Colonic mucosa (tissue), 4 donors: ENCODE measurements around the gene NXNL2. TPM values are rescaled to one million over a fixed set of nuclear protein-coding genes. Genes with fewer than 3 reads are reported as not detected.

Experiments
- DNase-seq: peaks from one replicate; pipeline ENCODE4 v3.0.0-alpha.2; 2020
- H3K27ac ChIP-seq: fragments of 200-600 bp; one replicate; pipeline ENCODE4 v1.8.0; 2021
- H3K27me3 ChIP-seq: fragments of 200-600 bp; one replicate; pipeline ENCODE4 v1.8.0; 2021
- H3K36me3 ChIP-seq: fragments of 200-600 bp; one replicate; pipeline ENCODE4 v1.8.0; 2021
- H3K4me1 ChIP-seq: fragments of 200-600 bp; one replicate; pipeline ENCODE4 v1.8.0; 2021; ENCODE audit warnings: mild to moderate bottlenecking
- H3K4me3 ChIP-seq: fragments of 200-600 bp; one replicate; pipeline ENCODE4 v1.8.0; 2021
- H3K9ac ChIP-seq, 2 donors: one replicate each; pipeline ENCODE4 v1.7.0; 2013; ENCODE audit warnings: control low read depth in 2 of 2, low read depth in 2 of 2, low read length in 2 of 2
- H3K9me3 ChIP-seq: fragments of 200-600 bp; one replicate; pipeline ENCODE4 v1.8.0; 2021
- intact Hi-C: fragments of 100-400 bp; cut with DNase I; formaldehyde crosslinking; loops from one replicate; pipeline ENCODE4 v1.14.1; 2022
- total RNA-seq, 2 donors: library from RNA; stranded (reverse); fragmentation: NEBNext Ultra II Directional in 1 of 2; extraction: Animal tissue kit (Norgen Biotek cat#: 25700) in 1 of 2; gene quantifications; one replicate each; pipeline ENCODE4 v1.2.1, GENCODE V29; 2021
- TF ChIP-seq, protein P1 (sequence below): fragments of 200-600 bp; IDR thresholded peaks from one replicate; pipeline ENCODE4 v1.8.0; 2022; ENCODE audit warnings: antibody characterized with exemption, mild to moderate bottlenecking
- donor health status: healthy.
- donor health status: DM: no; HTN: no; CAD: no.
- donor health status: DM: no; HTN: no; CAD: no.

The NXNL2 gene
- total RNA-seq, 2 donors from 2014 or later = not detected

DNA sequence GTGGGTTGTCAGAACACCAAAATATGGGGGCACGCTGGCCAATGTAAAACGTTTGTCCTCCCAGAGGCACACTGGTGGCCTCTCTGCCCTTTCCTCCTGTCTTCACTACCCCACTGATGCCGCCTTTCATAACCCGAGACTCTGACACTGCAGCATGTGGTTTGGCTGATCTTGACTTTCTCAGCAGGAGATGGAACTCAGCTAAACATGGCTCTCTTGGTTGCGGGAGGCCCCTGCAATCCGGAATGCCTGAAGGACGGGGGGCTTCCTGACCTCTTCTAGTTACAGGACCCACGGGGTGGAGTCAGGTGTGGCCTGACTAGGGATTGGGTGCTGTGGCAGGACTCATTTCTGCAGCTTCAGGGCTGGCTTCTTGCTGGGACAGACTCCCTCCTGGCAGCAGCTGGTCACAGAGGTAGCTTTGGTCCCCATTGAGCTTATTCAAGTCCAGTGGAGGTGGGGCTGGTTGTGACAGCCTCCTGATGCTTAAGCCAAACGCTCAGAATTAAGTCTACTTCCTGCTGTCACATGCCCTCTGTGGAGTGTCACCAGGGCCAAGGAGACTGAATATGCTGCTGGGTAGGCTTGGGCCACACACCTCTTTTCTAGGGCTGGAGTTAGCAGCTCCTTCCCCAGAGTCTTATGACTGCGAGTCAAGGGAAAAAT lies 44.2 kb downstream of the NXNL2 start:
- Histone ChIP-seq H3K27me3 (no peaks in the 10 kb centered on the region), H3K4me3 (no peak overlapping the region), H3K9me3 (no peaks in the 10 kb centered on the region), H3K27ac (no peak overlapping the region), H3K4me1 (no peaks in the 10 kb centered on the region), H3K36me3 (no peaks in the 10 kb centered on the region), H3K9ac (no peak overlapping the region)
- DNase-seq = no peak
- intact Hi-C loops = loop anchor here (5.0 to 10.0 kb wide), 4 partner anchors 184 to 627 kb away; no protein-coding TSS in a partner anchor
- TF ChIP-seq, protein P1, sequence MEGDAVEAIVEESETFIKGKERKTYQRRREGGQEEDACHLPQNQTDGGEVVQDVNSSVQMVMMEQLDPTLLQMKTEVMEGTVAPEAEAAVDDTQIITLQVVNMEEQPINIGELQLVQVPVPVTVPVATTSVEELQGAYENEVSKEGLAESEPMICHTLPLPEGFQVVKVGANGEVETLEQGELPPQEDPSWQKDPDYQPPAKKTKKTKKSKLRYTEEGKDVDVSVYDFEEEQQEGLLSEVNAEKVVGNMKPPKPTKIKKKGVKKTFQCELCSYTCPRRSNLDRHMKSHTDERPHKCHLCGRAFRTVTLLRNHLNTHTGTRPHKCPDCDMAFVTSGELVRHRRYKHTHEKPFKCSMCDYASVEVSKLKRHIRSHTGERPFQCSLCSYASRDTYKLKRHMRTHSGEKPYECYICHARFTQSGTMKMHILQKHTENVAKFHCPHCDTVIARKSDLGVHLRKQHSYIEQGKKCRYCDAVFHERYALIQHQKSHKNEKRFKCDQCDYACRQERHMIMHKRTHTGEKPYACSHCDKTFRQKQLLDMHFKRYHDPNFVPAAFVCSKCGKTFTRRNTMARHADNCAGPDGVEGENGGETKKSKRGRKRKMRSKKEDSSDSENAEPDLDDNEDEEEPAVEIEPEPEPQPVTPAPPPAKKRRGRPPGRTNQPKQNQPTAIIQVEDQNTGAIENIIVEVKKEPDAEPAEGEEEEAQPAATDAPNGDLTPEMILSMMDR = no peak

DNA sequence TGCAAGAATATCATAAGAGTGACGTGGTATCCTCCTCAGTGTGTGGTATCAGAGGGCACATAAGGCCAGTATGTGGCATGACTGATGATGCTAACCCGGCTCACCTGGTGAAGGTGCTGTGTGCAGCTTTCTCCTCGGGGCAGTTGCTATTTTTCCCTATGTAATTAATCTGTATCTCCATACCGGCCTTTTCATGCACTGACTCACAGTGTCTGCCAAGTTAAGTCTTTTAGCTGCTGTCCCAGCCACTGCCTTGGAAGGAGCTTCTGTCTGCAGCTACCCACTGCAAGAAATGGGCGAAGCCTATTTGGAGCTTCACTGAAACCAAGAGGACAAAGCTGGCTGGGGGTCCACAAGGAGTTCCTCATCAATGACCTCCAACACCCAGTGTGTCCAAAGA lies 46.0 kb downstream of the NXNL2 start:
- H3K27ac ChIP-seq = no peak overlapping the region
- TF ChIP-seq, protein P1 = no peak
- H3K4me3 ChIP-seq = no peak overlapping the region
- H3K27me3 ChIP-seq = no peaks in the 10 kb centered on the region
- H3K9me3 ChIP-seq = no peaks in the 10 kb centered on the region
- no peaks in the 10 kb centered on the region for H3K4me1 ChIP-seq
- no peaks in the 10 kb centered on the region for H3K36me3 ChIP-seq
- no peak for DNase-seq
- intact Hi-C loops = no loop called here
- H3K9ac ChIP-seq = no peak overlapping the region

DNA sequence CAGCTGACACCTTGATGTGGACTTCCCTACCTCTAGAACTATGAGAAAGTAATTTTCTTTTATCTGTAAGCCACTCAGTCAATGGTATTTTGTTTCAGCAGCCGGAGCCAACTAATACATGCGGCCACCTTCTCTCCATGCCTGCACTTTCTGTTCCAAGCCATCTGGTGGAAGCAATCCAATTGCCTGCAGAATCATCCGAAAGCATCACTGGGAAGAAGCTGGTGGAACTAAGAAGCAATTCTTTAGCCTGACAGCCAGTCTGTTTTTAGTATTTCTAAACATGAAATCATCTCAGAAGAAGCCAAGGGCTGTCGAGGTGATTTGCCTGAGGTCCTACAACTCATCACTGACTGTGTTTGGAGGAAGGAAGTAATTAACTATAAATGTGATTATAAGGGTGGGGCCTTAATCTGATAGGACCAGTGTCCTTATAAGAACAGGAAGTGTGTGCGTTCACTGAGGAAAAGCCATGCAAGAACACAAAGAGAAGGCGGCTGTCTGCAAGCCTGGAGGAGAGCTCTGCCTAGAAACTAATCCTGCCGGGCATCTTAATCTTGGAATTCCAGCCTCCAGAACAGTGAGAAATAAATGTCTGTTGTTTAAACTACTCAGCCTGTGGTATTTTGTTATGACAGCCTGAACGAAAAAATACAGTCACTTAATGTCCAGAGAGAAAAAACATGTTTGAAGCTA lies 49.1 kb downstream of the NXNL2 start:
- no peak for DNase-seq
- no peaks in the 10 kb centered on the region for H3K27me3 ChIP-seq
- intact Hi-C loops = no loop called here
- no peaks in the 10 kb centered on the region for H3K36me3 ChIP-seq
- no peak overlapping the region for H3K9ac ChIP-seq
- no peak overlapping the region for H3K27ac ChIP-seq
- TF ChIP-seq, protein P1 = no peak
- no peak overlapping the region for H3K4me3 ChIP-seq
- H3K4me1 ChIP-seq = no peaks in the 10 kb centered on the region
- no peaks in the 10 kb centered on the region for H3K9me3 ChIP-seq

DNA sequence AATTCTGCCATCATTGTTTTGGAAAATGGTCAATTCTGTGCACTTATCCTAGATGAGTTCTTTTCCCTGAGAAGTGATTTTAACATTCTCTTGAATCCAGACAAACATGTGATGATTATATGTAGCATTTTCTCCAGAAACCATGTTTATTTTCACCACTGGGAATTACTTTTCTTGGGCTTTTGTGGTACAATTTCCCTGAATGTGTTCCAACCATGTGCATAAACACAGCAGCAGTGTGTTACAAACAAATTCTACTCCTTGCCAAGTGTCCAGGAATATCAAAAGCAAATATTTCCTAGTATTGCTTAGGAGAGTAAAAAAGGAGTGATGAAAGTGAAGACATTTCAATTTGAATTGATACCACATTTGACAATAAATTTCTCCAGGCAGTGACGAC lies 50.4 kb downstream of the NXNL2 start:
- Histone ChIP-seq H3K36me3 (no peaks in the 10 kb centered on the region), H3K9me3 (no peaks in the 10 kb centered on the region)

DNA sequence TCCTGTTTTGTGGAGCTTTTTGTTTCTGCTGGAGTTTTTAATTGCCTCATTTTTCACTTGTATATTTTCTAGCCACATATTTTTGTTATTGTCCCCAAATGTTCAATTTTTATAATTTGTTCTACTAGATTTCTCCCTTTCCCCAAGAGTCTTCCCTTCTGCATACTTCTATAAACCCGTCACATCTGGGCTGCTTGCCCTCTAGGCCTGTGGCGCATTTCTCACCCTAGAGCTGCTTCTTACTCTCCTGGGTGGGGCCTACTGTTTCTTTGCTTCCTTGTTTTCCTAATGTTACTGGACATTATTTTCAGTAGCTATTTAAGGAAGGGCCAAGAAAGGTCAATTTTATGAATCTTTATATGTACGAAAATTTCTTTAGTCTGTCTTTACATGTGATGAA lies 51.5 kb downstream of the NXNL2 start:
- H3K27ac ChIP-seq = no peak overlapping the region
- no peaks in the 10 kb centered on the region for H3K27me3 ChIP-seq
- H3K9me3 ChIP-seq = no peaks in the 10 kb centered on the region
- no peak for DNase-seq
- TF ChIP-seq, protein P1 = no peak
- H3K9ac ChIP-seq = no peak overlapping the region
- intact Hi-C loops = no loop called here
- H3K36me3 ChIP-seq = no peaks in the 10 kb centered on the region
- no peaks in the 10 kb centered on the region for H3K4me1 ChIP-seq
- no peak overlapping the region for H3K4me3 ChIP-seq

More for the DNA sequence above, 50.4 kb downstream of the NXNL2 start:
- Histone ChIP-seq H3K4me1 (no peaks in the 10 kb centered on the region), H3K27ac (no peak overlapping the region), H3K9ac (no peak overlapping the region), H3K4me3 (no peak overlapping the region), H3K27me3 (no peaks in the 10 kb centered on the region)
- TF ChIP-seq, protein P1 = no peak
- DNase-seq = no peak
- intact Hi-C loops = no loop called here
